ENCODE measurements around the gene FAM111A.
"Not testable (repeated sequence)": the region's sequence is repeated elsewhere in the genome, so short reads cannot be mapped to it uniquely, and the experiment has no call there.

FAM111A gene, protein sequence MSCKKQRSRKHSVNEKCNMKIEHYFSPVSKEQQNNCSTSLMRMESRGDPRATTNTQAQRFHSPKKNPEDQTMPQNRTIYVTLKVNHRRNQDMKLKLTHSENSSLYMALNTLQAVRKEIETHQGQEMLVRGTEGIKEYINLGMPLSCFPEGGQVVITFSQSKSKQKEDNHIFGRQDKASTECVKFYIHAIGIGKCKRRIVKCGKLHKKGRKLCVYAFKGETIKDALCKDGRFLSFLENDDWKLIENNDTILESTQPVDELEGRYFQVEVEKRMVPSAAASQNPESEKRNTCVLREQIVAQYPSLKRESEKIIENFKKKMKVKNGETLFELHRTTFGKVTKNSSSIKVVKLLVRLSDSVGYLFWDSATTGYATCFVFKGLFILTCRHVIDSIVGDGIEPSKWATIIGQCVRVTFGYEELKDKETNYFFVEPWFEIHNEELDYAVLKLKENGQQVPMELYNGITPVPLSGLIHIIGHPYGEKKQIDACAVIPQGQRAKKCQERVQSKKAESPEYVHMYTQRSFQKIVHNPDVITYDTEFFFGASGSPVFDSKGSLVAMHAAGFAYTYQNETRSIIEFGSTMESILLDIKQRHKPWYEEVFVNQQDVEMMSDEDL

DNA sequence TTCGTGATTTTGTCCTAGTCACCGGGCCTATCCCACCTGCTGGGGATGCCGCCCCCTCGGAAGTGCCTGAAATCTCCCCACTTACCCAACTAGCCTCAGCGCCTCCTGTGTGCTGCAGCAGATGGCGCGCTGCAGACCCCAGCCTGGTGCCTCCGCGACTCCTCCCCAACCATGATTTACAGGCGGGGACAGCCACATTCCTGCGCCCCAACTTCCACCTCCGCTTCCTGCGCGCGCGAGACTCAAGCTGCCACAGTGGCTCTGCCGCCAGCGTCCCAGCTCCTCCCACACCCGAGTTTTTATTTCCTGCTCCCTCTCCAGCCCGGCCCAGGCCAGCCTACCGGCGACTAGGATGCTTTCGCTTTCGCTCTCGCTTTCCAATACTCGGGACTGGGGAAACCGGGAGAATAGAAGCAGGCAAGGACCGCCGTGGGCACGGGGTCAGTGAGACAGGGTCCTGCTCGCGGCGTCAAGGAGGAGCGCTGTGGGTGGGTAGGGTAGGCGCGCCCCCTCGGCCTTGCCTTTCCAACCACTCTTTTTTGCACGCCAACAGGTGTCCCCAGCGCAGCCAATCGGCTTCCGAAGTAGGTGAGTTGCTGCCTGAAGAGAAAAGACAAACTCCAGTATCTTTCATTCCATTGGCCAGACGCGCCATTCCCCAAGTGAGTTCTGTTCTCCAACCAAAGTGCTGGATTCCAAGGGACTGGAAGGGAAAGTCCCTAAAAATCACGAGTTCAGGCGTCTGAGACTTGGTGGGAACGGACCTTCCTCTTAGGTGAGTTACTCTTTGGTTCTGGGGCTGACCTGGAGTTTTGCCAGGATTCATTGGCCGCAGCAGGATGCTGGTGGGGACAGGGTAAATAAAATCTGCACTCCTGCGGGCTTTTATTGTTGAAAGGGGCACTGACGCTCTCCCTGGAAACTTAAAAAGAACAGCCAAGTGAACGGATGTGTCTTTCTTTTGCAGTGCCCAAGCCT is at the start of gene FAM111A:
FAM111A (plus strand) TSS at position 327 of the 978 bp plus-strand sequence. CDS start 6,017 bp downstream, outside the sequence.
- H2AFZ ChIP-seq (ENCODE audit: low read length, unreplicated experiment), result peak within 1 kb of the TSS; percentile 97
- H3K27ac ChIP-seq (ENCODE audit: low read depth, low read length), result peak within 1 kb of the TSS; percentile 88
- H3K27me3 ChIP-seq (ENCODE audit: insufficient read depth, low read length), result no peaks in the 10 kb centered on the region
- H3K4me1 ChIP-seq (ENCODE audit: control insufficient read depth, insufficient read depth, low read length, unreplicated experiment), result peaks cover 32% of the 10 kb centered on the region
- H3K79me2 ChIP-seq (ENCODE audit: control insufficient read depth, insufficient read depth, low read length, unreplicated experiment), result peaks cover 45% of the 10 kb centered on the region
- H3K4me3 ChIP-seq (ENCODE audit: low read depth, low read length), result peak within 1 kb of the TSS; percentile 95
- peaks cover 11% of the 10 kb centered on the region for H3K36me3 ChIP-seq (ENCODE audit: insufficient read depth, low read length)

DNA sequence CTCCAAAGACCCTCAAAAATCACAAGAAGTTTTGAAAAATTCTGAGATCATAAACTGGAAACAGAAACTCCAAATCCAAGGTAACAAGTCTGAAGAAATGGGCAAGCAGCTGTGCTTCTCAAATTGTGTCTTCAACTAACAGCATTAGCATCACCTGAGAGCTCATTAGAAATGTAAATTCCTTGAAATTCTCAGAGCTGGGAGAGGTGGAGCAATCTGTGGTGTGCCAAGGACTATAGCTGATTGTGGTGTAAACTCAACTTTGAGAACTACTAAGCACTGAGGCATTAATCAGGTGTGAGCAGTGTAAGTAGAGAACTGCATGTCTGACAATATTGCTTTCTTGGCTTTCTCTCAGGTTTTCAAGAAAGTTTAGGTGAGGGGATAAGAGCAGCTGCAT is 49.1 kb upstream of the FAM111A start:
- not testable (repeated sequence) for H3K4me1 ChIP-seq (ENCODE audit: control insufficient read depth, insufficient read depth, low read length, unreplicated experiment)

DNA sequence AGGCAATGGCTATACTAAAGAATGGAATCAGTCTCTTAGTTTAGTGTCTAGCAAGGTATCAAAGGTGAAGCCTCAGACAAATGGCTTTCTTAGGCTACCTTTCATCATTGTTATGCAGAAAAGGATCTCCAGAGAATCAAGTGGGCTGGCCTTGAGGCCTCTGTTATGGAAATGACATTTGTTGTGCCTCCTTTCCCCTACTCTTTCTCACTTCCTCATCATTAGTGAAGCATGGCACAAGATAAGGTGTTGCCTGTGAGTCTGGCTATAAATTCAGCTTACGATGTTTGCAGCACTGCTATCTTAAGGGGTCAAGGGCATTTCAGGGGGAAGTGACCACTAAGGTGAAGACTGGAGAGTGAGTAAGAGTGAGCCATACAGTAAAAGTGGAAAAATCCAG is 47.4 kb upstream of the FAM111A start:
- H2AFZ ChIP-seq (ENCODE audit: low read length, unreplicated experiment); H3K4me3 ChIP-seq (ENCODE audit: low read depth, low read length); H3K36me3 ChIP-seq (ENCODE audit: insufficient read depth, low read length); H3K4me1 ChIP-seq (ENCODE audit: control insufficient read depth, insufficient read depth, low read length, unreplicated experiment); H3K27ac ChIP-seq (ENCODE audit: low read depth, low read length); H3K79me2 ChIP-seq (ENCODE audit: control insufficient read depth, insufficient read depth, low read length, unreplicated experiment): not testable (repeated sequence)
- peaks cover 33% of the 10 kb centered on the region for H3K27me3 ChIP-seq (ENCODE audit: insufficient read depth, low read length)

More for the DNA sequence above, 49.1 kb upstream of the FAM111A start:
- not testable (repeated sequence) for H3K27ac ChIP-seq (ENCODE audit: low read depth, low read length); H3K36me3 ChIP-seq (ENCODE audit: insufficient read depth, low read length); H3K4me3 ChIP-seq (ENCODE audit: low read depth, low read length); H3K79me2 ChIP-seq (ENCODE audit: control insufficient read depth, insufficient read depth, low read length, unreplicated experiment); H2AFZ ChIP-seq (ENCODE audit: low read length, unreplicated experiment)
- peaks cover 39% of the 10 kb centered on the region for H3K27me3 ChIP-seq (ENCODE audit: insufficient read depth, low read length)

DNA sequence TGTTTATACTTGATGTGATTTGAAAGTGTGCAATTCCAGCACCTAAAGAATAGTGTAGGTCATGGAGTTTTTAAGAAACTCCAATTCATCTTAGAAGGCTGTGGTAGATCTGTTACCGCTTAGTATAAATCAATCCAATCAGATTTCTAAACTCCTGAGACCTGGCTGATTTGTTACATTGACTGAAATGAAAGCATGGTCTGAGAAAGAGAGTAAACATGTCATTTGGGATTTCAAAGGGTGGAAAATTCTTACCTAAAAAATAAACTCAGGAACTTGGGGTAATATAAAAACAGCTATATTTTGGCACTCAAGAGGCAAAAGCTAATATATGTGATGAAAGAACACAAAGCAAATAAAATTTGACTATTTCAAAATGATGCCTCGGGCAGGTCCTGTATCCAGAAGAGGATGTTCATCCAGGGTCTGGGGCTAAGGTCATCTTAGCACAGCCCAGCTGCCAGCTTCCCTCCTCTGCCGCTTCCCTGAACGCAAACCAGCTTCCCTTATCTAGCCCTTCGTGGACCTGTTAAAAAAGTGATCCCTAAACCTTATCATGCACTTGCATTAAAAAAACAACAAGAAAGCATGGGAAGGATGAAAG is 46.6 kb upstream of the FAM111A start:
- not testable (repeated sequence) for H3K36me3 ChIP-seq (ENCODE audit: insufficient read depth, low read length); H3K27ac ChIP-seq (ENCODE audit: low read depth, low read length)
- H3K27me3 ChIP-seq (ENCODE audit: insufficient read depth, low read length), result peaks cover 34% of the 10 kb centered on the region

DNA sequence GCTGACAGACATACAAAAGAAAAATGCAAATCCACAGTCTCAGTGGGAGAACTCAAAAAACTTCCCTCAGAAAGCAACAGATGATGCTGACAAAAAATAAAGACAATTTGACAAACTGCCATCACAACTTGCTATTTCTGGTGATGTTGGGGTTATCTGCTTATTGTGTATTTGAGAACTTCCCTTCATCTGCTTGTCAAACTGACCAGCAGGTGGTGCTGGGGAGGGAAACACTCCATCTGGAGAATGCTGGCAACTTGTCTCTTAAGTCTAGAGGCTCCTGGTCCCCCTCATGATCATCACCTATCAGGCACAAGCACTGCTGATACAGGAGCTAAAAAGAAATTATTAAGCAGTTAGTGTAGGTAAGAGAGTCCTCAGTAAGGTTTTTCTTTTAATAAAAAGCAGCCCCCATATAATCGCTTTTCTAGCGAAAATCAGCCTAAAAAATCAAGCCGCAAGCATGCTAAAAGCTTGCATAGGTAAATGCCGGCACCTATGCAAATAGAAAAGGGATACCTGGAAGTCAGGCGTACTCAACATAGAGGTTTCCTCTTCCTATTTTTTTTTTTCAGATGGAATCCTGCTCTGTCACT is 45.4 kb upstream of the FAM111A start:
- H3K27ac ChIP-seq (ENCODE audit: low read depth, low read length), result no peak overlapping the region
- peaks cover 23% of the 10 kb centered on the region for H3K27me3 ChIP-seq (ENCODE audit: insufficient read depth, low read length)
- no peak overlapping the region for H2AFZ ChIP-seq (ENCODE audit: low read length, unreplicated experiment)
- no peaks in the 10 kb centered on the region for H3K4me1 ChIP-seq (ENCODE audit: control insufficient read depth, insufficient read depth, low read length, unreplicated experiment)
- H3K79me2 ChIP-seq (ENCODE audit: control insufficient read depth, insufficient read depth, low read length, unreplicated experiment), result no peaks in the 10 kb centered on the region
- no peak overlapping the region for H3K4me3 ChIP-seq (ENCODE audit: low read depth, low read length)
- H3K36me3 ChIP-seq (ENCODE audit: insufficient read depth, low read length), result no peaks in the 10 kb centered on the region

More for the DNA sequence above, 46.6 kb upstream of the FAM111A start:
- not testable (repeated sequence) for H3K4me3 ChIP-seq (ENCODE audit: low read depth, low read length); H3K79me2 ChIP-seq (ENCODE audit: control insufficient read depth, insufficient read depth, low read length, unreplicated experiment); H2AFZ ChIP-seq (ENCODE audit: low read length, unreplicated experiment); H3K4me1 ChIP-seq (ENCODE audit: control insufficient read depth, insufficient read depth, low read length, unreplicated experiment)

DNA sequence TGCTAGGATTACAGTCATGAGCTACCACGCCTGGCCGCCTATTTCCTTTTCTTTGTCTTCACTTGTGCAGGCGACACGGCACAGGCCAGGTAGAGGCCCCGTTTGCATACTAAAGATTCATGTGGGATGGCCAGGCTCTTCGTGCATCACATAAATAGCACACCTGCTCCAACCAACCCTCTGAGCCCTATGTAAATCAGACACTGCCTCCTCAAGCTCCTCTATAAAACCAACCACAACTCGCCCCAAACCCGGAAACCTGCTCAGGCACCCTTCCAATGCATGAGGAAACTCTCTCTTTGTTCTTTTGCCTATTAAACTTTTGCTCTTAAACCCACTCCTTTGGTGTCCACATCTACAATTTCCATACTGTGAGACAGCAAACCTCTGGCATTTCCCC is 44.7 kb upstream of the FAM111A start:
- peaks cover 16% of the 10 kb centered on the region for H3K27me3 ChIP-seq (ENCODE audit: insufficient read depth, low read length)
- H3K79me2 ChIP-seq (ENCODE audit: control insufficient read depth, insufficient read depth, low read length, unreplicated experiment); H3K4me3 ChIP-seq (ENCODE audit: low read depth, low read length); H3K36me3 ChIP-seq (ENCODE audit: insufficient read depth, low read length); H3K27ac ChIP-seq (ENCODE audit: low read depth, low read length); H2AFZ ChIP-seq (ENCODE audit: low read length, unreplicated experiment); H3K4me1 ChIP-seq (ENCODE audit: control insufficient read depth, insufficient read depth, low read length, unreplicated experiment): not testable (repeated sequence)

DNA sequence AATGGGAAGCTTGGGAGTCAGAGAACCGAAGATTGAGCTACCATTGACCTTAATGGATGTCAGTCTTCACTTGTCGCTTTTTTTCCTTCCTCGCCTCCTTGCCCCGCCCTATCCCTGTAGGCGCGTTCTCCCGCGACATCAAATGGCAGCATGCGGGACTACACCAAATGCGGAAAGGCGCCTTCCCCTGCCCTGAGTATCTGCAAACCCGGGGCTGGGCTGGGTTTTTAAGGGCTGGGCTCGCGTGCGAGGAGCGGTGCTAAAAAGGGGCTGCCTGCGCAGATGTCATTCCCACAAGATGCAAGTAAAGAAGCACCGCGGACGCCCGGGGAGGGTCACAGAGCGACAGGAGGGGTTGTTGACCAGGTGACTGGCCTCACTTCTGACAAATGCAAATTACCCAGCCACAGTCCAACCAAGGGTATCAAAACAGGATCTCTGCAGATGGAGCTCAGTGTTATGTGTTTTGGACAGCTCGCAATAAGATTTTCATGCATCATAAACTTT is 40.3 kb upstream of the FAM111A start:
- Histone ChIP-seq H3K79me2 (ENCODE audit: control insufficient read depth, insufficient read depth, low read length, unreplicated experiment) (no peaks in the 10 kb centered on the region), H3K27me3 (ENCODE audit: insufficient read depth, low read length) (peaks cover 11% of the 10 kb centered on the region), H3K4me1 (ENCODE audit: control insufficient read depth, insufficient read depth, low read length, unreplicated experiment) (no peaks in the 10 kb centered on the region), H3K27ac (ENCODE audit: low read depth, low read length) (no peak overlapping the region), H3K36me3 (ENCODE audit: insufficient read depth, low read length) (no peaks in the 10 kb centered on the region), H3K4me3 (ENCODE audit: low read depth, low read length) (peak overlapping the region; percentile 76), H2AFZ (ENCODE audit: low read length, unreplicated experiment) (peak overlapping the region; percentile 75)

DNA sequence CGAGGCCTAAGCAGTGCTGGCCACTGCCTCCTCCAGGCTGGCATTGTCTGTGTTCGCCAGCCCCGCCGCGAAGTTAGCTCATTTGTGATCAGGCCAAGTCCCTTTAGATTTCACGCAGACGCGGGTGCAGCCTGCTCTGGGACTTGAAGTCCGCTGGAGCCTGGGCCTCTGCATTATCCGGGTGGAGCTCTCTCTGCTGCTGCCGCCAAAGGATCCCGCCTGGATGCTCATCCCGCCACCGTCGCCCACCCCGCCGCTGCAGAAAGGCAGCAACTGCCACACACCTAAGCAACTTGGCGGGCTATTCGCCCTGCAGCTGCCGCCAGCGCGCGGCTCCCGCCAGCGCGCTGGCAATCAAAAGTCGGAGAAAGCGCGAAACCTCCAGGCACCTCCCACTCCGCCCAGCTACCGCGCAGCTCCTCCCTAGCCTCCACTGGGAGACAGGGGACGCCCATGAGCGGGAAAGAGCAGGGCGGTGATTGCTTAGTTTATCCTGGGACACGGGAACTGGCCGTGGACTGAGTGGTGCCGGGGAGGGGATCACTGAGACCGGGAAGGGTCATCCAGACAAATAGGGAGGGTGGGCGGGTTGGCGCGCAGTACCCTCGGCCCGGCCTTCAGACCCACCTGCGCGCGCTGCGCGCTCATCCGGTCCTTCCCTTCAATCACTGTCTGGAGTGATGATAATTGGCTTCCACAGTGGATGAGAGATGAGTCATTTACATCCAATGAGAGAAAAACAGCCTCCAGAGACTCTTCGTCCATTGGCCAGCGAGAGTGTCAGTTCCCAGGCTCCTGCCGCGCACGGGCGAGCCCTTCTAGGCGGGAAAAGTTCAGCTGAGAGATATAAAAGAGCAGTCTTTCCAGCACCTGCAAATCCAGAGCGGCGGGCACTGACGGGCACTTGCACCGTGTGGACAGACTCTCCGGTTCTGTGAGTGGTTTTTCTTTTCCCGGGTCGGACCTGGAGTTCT is 36.0 kb upstream of the FAM111A start, which contains the start of gene FAM111B:
FAM111B (plus strand) TSS at position 875 of the 974 bp plus-strand sequence. CDS start 2,389 bp downstream, outside the sequence.
- Histone ChIP-seq H3K79me2 (ENCODE audit: control insufficient read depth, insufficient read depth, low read length, unreplicated experiment) (no peaks in the 10 kb centered on the region), H2AFZ (ENCODE audit: low read length, unreplicated experiment) (peak within 1 kb of the TSS; percentile 83), H3K36me3 (ENCODE audit: insufficient read depth, low read length) (peaks cover 16% of the 10 kb centered on the region), H3K27me3 (ENCODE audit: insufficient read depth, low read length) (no peaks in the 10 kb centered on the region), H3K27ac (ENCODE audit: low read depth, low read length) (no peak within 1 kb of the TSS), H3K4me1 (ENCODE audit: control insufficient read depth, insufficient read depth, low read length, unreplicated experiment) (peaks cover 9% of the 10 kb centered on the region), H3K4me3 (ENCODE audit: low read depth, low read length) (peak within 1 kb of the TSS; percentile 84)

DNA sequence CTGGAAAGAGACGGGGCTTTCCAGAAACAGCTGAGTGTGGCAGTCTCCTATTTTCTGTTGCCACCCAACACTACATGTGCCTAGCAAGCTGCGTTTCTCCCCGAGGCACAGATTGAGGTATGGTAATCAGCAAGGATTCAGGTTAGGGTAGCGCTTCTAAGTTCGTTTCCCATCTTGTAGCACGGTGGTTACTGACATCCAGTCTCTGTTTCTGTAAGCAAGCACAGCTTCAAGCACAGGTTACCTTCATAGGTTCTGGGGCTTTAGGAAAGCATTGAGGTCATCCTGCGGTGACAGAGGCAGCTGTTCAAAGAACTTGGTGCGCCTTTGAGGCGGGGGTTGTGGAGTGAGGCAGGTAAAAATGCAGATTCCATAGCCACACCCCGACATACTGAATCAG is 34.9 kb upstream of the FAM111A start:
- peak overlapping the region; percentile 84 for H3K4me3 ChIP-seq (ENCODE audit: low read depth, low read length)
- H3K4me1 ChIP-seq (ENCODE audit: control insufficient read depth, insufficient read depth, low read length, unreplicated experiment); H3K27ac ChIP-seq (ENCODE audit: low read depth, low read length); H3K79me2 ChIP-seq (ENCODE audit: control insufficient read depth, insufficient read depth, low read length, unreplicated experiment); H3K27me3 ChIP-seq (ENCODE audit: insufficient read depth, low read length): not testable (repeated sequence)
- peak overlapping the region; percentile 83 for H2AFZ ChIP-seq (ENCODE audit: low read length, unreplicated experiment)
- peaks cover 17% of the 10 kb centered on the region for H3K36me3 ChIP-seq (ENCODE audit: insufficient read depth, low read length)
